ENCODE results near the gene VARS2.
"Not testable (repeated sequence)": the region's sequence is repeated elsewhere in the genome, so short reads cannot be mapped to it uniquely, and the experiment has no call there.

The VARS2 gene

DNA sequence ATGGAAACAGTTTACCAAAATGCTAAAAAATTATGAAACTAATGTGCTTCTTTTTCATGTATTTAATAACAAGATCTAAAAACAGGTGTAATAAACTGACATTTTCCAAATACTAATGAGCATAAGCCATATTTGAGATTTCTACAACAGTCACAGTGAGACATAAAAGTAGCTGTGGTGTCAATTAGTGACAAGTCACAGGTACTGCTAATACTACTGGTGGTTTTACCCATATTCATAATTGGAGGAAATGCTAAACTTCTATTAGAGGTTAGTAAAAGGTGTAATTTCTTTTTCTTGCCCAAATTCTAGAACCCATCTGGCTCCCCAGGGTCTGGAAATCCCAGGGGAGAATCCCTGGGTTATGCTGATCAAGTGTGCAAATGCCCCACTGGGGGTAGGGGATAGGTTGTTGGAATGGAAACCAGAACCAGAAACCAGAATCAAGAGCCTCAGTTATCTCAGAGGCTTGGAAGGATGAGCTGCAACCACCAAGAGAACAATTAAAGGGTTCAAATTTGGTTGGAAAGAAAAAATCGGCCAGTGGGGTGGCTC, 13.1 kb upstream of the VARS2 start:
- no peak for DNase-seq

DNA sequence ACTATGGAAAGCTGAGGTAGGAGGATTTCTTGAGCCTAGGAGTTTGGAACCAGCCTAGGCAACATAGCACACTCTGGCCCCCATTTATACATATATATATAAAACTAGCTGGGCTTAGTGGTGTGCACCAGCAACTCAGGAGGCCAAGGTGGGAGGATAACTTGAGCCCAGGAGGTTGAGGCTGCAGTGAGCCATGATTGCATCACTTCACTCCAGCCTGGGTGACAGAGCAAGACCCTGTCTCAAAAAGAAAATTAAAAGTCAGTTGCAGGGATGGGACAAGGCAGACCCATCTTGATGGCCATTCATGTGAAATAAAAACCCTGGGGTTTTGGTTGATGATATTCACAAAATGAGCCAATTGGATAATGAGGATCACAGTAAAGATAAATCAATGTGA, 12.6 kb upstream of the VARS2 start:
- no peak for DNase-seq

- not testable (repeated sequence) for DNase-seq
Measured at GRCh38 chr6:30902196-30902595, 11.8 kb upstream of the VARS2 start.

GRCh38 chr6:30902709-30903108, 11.3 kb upstream of the VARS2 start:
- DNase-seq, result no peak

DNA sequence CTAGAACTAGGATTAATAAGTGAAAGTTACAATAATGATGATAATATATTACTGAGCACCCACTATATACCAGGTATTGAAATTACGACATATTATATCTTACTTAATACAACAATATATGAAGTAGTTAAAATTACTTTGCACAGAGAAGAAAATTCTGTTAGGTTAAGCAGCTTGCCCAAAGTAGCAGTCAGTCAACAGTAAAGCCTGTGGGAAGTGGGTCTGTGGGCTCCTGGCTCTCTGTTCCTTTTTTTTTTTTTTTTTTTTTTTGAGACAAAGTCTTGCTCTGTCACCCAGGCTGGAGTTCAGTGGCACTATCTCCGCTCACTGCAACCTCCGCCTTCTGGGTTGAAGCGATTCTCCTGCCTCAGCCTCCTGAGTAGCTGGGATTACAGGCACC, 10.8 kb upstream of the VARS2 start:
- no peak for DNase-seq

- not testable (repeated sequence) for DNase-seq
Measured at GRCh38 chr6:30907290-30907757, 6.7 kb upstream of the VARS2 start.

DNA sequence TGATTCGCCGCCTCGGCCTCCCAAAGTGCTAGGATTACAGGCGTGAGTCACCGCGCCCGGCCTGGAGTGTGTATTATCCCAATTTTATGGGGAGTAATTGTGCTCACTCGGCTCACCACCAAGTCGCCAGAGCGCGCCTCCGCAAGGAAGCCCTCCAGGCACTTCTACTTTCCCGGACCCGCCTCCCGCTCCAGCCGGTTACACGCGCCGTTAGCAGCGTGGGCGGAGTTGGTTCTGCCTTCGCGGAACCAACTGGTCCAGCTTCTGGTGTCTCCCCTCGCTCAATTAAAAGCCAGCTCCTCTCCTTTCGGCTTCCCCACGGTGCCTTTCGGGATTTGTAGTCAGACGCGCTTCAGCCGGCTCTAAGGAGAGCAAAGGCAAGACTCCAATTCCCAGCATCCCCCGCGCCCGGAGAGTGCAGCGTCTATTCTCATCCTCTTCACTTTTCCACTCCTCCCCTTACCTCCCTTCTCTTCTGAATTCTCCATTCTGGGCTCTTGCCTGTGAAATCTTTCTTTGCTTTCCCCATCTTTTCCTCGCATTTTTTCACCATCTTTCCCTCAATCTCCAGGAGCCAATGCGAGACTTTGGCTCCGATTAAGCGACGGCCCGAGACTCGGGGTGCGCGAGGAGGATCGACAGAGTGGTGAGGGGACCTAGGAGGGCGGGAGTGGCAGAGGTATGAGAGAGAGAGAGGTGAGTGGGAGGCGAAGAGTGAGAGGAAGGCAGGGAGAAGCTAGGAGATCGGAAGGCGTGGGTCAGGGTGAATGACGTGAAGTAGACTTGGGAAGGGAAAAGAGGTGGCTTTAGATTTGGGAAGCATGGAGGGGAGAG, 6.1 kb upstream of the VARS2 start, which contains the start of gene GTF2H4:
Gene GTF2H4, plus strand, starts transcription at position 450 of the 834 bp plus-strand sequence.
- peak; percentile 96 for DNase-seq

GRCh38 chr6:30908700-30909099, 5.3 kb upstream of the VARS2 start:
- no peak for DNase-seq

GRCh38 chr6:30910473-30910872, 3.6 kb upstream of the VARS2 start:
- not testable (repeated sequence) for DNase-seq

- DNase-seq, result no peak
Measured at GRCh38 chr6:30912746-30913520, 1.1 kb upstream of the VARS2 start.

DNA sequence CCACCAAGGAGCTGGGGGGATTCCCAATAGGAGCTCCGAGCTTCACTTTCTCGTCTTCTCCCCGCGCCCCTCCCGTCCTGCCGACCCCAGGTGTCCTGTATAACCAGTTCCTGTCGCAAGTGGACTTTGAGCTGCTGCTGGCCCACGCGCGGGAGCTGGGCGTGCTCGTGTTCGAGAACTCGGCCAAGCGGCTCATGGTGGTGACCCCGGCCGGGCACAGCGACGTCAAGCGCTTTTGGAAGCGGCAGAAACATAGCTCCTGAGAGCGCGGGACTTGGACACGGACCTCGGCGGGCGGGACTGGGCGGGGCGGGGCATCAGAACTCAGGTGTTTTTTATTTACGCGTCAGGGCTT, 340 bp upstream of the VARS2 start:
- no peak for DNase-seq

DNA sequence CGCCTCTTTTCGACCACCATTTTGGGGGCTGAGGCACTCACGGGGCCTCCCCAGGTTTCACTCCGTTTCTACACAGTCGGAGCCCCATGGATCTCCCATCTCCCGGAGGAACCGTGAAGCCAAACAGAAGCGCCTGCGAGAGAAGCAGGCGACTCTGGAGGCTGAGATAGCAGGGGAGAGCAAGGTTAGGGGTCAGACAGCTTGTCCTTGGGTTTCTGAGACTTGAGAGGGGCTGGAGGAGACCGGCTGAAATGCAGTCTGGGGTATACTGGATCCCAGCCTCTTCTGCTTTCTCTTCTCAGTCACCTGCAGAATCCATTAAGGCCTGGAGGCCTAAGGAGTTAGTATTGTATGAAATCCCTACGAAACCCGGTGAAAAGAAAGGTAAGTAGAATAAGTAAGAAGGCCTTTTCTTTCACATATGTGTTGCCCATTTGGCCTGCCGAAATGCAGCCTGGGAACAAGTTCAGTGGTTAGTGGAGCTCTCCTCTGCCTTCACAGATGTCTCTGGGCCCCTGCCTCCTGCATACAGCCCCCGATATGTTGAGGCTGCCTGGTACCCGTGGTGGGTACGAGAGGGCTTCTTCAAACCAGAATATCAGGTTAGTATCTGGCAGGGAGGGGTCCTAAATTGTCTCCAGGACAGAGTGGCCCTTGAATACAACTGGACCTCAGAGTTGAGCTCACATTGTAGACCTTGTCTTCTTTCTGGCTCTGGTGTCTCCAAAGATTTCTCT, 984 bp downstream of the VARS2 start:
- no peak for DNase-seq

DNA sequence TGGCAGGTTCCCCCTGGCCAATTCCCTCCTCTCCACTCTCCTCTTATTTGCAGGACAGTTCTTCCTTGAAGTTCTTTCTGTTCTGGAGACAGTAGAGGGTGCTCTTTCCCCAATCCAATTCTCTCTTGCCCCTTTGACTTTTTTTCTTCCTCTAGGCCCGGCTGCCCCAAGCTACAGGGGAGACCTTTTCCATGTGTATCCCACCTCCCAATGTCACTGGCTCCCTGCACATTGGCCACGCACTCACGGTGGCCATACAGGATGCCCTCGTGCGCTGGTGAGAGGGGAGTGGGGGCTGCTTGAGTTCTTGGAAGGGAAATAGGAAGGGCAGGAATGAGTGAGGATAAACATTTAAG, 1.5 kb downstream of the VARS2 start:
- DNase-seq, result no peak

GRCh38 chr6:30917041-30917440, 3.0 kb downstream of the VARS2 start:
- no peak for DNase-seq

GRCh38 chr6:30917487-30917886, 3.4 kb downstream of the VARS2 start:
- no peak for DNase-seq

DNA sequence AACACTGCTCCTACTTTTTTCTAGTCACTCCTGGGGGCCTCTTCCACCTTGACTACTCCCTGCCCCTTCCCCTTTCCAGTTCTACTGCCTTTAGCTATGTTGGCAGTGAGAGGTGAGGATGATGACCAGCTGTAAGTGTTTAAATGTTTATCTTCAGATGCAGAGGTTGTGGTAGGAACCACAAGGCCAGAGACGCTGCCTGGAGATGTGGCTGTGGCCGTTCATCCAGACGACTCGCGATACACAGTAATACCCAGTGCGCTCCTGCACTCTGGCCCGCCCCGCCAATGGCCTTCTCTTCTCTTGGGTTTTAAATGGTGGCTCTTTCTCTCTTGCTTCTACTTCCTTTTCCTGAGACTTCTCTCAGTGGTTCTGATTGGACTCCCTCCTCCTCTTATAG, 4.6 kb downstream of the VARS2 start:
- DNase-seq, result no peak

DNA sequence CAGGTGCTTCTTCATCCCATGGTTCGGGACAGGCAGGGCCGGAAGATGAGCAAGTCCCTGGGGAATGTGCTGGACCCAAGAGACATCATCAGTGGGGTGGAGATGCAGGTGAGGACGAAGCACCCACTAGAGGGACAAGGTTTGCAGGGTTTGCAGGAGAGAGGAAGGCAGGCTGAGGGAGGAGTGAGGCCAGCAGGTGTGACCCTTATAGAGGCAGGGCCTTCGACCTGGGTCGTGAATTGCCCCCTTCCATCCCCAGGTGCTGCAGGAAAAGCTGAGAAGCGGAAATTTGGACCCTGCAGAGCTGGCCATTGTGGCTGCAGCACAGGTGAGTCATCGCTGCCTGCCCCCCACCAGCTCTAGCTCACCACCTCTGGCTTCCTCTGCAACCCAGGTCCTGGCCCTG, 8.4 kb downstream of the VARS2 start:
- DNase-seq, result no peak

GRCh38 chr6:30924040-30924627, 10.1 kb downstream of the VARS2 start:
- DNase-seq, result not testable (repeated sequence)

GRCh38 chr6:30926644-30927043, 12.6 kb downstream of the VARS2 start:
- DNase-seq, result no peak

GRCh38 chr6:30927080-30927479, 13.0 kb downstream of the VARS2 start:
- DNase-seq, result not testable (repeated sequence)

DNA sequence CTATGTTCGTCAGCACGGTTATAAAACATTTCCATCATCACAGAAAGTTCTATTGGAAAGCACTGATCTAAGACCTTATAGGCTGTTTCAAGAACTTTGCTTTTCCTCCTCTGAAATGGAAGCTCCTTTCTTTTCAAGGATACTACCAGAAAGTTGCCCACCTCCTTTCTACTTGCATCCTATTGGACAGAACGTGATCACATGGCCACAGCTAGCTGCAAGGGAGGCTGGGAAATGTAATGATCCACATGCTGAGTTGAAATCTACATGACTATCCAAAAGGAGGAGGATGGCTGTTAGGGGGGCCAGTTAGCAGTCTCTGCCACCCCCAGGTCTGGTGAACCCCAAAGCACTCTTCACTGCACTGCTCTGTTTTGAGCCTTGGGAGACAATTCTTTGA, 14.6 kb downstream of the VARS2 start:
- DNase-seq, result no peak

DNA sequence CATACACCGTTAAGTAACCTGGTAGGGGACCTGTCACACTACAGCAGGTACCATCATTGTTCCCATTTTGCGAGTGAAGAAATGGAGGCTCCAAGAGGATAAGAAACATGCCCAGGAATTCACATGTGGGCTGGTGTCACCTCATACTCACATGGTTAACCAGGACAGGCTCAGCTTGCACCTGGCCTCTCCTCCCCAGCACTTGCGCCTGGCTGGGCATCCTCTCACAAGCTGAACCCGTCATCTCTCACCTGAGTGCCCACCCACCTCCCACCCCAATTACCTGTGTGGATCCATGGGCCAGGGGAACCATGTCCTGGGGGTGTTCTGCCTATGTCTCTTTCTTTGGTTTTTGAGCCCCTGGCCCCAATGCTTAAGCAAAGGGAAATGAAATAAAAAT, 16.5 kb downstream of the VARS2 start:
- DNase-seq, result no peak

DNA sequence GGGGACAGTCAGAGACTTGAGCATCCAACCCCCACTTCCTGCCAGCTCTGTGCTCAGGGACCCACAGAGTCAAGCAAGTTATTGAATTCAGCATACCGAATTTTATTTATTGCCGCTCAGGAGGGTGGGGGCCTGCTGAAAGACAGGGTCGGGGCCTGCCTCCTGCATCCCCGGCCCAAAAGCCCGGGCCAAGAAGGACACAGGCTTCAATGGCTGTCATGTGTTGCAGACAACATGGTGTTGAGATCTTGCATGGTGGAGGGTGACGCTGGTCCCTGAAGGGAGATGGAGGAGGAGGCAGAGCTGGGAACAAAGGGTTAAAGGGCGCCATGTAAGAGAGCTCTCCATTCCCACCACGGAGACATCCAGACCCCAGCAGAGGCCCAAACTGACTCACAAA, 17.2 kb downstream of the VARS2 start:
- DNase-seq, result no peak
